Measurements from ENCODE around the gene CDYL2. TPM values are rescaled to one million over a fixed set of nuclear protein-coding genes. Genes with fewer than 3 reads are reported as not detected.

Gene CDYL2
- polyA plus RNA-seq, 1 donor from 2014 or later, result 2.6 TPM

DNA sequence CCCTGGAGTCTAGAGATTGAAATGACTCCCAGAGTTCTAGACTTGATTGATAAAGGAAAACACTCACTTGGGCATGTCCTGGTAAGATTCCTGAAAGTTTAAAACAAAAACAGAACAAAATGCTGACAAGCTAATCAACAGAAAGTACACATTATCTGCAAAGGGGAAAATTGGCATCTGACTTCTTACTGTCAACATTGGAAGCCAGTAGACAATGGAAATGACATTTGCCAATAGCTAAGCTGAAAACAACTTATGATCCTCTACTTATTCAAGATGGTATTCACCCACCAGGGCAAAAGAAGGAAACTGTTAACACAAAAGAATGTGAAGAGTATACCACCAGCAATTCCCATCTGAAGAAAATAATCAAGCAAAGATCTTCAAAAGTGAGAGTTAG is 36.8 kb upstream of the CDYL2 start:
- Histone ChIP-seq H3K27me3 (ENCODE audit: insufficient read depth, low read depth, low read length) (no peaks in the 10 kb centered on the region), H2AFZ (ENCODE audit: low read depth, low read length) (no peak overlapping the region), H3K9ac (ENCODE audit: low read length) (no peak overlapping the region), H3K36me3 (ENCODE audit: insufficient read depth, low read length) (no peaks in the 10 kb centered on the region), H3K9me2 (ENCODE audit: insufficient read depth, low read length) (no peaks in the 10 kb centered on the region), H3F3A (ENCODE audit: insufficient read depth, low read length, poor library complexity, severe bottlenecking) (no peaks in the 10 kb centered on the region), H4K20me1 (ENCODE audit: insufficient read depth) (no peaks in the 10 kb centered on the region), H3K4me2 (ENCODE audit: low read length) (no peak overlapping the region), H3K9me3 (ENCODE audit: low read length) (peaks cover 7% of the 10 kb centered on the region), H3K27ac (ENCODE audit: low read length) (no peak overlapping the region), H3K4me3 (ENCODE audit: low read length) (no peak overlapping the region), H3K79me2 (replicated peaks; ENCODE audit: insufficient read depth, low read length) (no peaks in the 10 kb centered on the region)
- TF ChIP-seq, protein P1, sequence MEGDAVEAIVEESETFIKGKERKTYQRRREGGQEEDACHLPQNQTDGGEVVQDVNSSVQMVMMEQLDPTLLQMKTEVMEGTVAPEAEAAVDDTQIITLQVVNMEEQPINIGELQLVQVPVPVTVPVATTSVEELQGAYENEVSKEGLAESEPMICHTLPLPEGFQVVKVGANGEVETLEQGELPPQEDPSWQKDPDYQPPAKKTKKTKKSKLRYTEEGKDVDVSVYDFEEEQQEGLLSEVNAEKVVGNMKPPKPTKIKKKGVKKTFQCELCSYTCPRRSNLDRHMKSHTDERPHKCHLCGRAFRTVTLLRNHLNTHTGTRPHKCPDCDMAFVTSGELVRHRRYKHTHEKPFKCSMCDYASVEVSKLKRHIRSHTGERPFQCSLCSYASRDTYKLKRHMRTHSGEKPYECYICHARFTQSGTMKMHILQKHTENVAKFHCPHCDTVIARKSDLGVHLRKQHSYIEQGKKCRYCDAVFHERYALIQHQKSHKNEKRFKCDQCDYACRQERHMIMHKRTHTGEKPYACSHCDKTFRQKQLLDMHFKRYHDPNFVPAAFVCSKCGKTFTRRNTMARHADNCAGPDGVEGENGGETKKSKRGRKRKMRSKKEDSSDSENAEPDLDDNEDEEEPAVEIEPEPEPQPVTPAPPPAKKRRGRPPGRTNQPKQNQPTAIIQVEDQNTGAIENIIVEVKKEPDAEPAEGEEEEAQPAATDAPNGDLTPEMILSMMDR (IDR thresholded peaks at IDR 0.05; ENCODE audit: poor library complexity, severe bottlenecking), result no peak
- TF ChIP-seq POLR2AphosphoS5 (IDR thresholded peaks at IDR 0.05), result no peak
- no peak for TF ChIP-seq TAF1 (IDR thresholded peaks at IDR 0.05; ENCODE audit: low read depth)
- no peak for TF ChIP-seq EZH2 (IDR thresholded peaks at IDR 0.05; ENCODE audit: borderline replicate concordance, insufficient read depth, low read length, poor library complexity, severe bottlenecking)
- no peak for TF ChIP-seq SMC3 (conservative IDR thresholded peaks at IDR 0.05; ENCODE audit: poor library complexity)
- no peak for TF ChIP-seq RAD21 (conservative IDR thresholded peaks at IDR 0.05)

DNA sequence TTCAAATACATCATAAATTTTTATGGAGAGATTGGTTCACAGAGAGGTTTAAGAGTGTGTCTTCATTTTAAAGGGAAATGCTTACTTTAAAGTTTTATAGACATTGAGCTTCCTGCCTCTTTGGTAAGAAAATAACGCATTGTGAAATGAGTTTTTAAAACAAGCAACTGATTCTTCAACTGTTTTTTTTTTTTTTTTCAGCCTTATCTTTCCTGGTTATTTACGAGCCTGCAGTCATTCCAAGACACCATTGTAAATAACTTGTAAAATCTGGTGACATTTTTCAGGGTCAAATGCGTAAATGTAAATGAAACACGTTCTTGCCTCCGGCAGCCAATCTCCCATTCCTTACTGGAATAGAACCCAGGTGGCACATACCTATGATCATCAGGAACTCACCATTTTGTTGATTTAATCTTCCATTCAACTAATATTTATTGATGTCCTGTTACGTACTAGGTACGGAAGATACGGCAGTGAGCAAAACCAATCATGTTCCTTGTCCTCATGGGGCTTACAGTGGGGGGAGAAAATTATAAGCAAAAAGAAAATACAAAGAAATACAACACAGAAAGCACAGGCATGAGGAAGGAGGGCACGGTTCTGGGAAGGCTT is 33.2 kb upstream of the CDYL2 start:
- H3K27me3 ChIP-seq (ENCODE audit: insufficient read depth, low read depth, low read length), result no peaks in the 10 kb centered on the region
- no peaks in the 10 kb centered on the region for H3K9me2 ChIP-seq (ENCODE audit: insufficient read depth, low read length)
- H3K9ac ChIP-seq (ENCODE audit: low read length), result no peak overlapping the region
- no peaks in the 10 kb centered on the region for H3K36me3 ChIP-seq (ENCODE audit: insufficient read depth, low read length)
- no peak for TF ChIP-seq EZH2 (IDR thresholded peaks at IDR 0.05; ENCODE audit: borderline replicate concordance, insufficient read depth, low read length, poor library complexity, severe bottlenecking)
- TF ChIP-seq, protein P1 (IDR thresholded peaks at IDR 0.05; ENCODE audit: poor library complexity, severe bottlenecking), result no peak
- no peak for TF ChIP-seq MXI1 (conservative IDR thresholded peaks at IDR 0.05; ENCODE audit: poor library complexity, severe bottlenecking)
- TF ChIP-seq, protein P2, sequence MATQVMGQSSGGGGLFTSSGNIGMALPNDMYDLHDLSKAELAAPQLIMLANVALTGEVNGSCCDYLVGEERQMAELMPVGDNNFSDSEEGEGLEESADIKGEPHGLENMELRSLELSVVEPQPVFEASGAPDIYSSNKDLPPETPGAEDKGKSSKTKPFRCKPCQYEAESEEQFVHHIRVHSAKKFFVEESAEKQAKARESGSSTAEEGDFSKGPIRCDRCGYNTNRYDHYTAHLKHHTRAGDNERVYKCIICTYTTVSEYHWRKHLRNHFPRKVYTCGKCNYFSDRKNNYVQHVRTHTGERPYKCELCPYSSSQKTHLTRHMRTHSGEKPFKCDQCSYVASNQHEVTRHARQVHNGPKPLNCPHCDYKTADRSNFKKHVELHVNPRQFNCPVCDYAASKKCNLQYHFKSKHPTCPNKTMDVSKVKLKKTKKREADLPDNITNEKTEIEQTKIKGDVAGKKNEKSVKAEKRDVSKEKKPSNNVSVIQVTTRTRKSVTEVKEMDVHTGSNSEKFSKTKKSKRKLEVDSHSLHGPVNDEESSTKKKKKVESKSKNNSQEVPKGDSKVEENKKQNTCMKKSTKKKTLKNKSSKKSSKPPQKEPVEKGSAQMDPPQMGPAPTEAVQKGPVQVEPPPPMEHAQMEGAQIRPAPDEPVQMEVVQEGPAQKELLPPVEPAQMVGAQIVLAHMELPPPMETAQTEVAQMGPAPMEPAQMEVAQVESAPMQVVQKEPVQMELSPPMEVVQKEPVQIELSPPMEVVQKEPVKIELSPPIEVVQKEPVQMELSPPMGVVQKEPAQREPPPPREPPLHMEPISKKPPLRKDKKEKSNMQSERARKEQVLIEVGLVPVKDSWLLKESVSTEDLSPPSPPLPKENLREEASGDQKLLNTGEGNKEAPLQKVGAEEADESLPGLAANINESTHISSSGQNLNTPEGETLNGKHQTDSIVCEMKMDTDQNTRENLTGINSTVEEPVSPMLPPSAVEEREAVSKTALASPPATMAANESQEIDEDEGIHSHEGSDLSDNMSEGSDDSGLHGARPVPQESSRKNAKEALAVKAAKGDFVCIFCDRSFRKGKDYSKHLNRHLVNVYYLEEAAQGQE (IDR thresholded peaks at IDR 0.05; ENCODE audit: borderline replicate concordance), result no peak
- no peak for TF ChIP-seq TAF1 (IDR thresholded peaks at IDR 0.05; ENCODE audit: low read depth)
- H3K79me2 ChIP-seq (replicated peaks; ENCODE audit: insufficient read depth, low read length), result no peaks in the 10 kb centered on the region
- H3K4me3 ChIP-seq (ENCODE audit: low read length), result no peak overlapping the region
- no peak overlapping the region for H2AFZ ChIP-seq (ENCODE audit: low read depth, low read length)
- no peaks in the 10 kb centered on the region for H4K20me1 ChIP-seq (ENCODE audit: insufficient read depth)
- no peaks in the 10 kb centered on the region for H3F3A ChIP-seq (ENCODE audit: insufficient read depth, low read length, poor library complexity, severe bottlenecking)
- peaks cover 7% of the 10 kb centered on the region for H3K9me3 ChIP-seq (ENCODE audit: low read length)
- H3K4me2 ChIP-seq (ENCODE audit: low read length), result no peak overlapping the region
- no peak overlapping the region for H3K27ac ChIP-seq (ENCODE audit: low read length)
